M059J (cell line): ENCODE data around the gene RAB15. TPM values are rescaled to one million over a fixed set of nuclear protein-coding genes. Genes with fewer than 3 reads are reported as not detected.
"Not testable (repeated sequence)": the region's sequence is repeated elsewhere in the genome, so short reads cannot be mapped to it uniquely, and the experiment has no call there.

Experiments used
- DNase-seq: peaks from one replicate; pipeline ENCODE4 v3.0.0-alpha.2; 2012; ENCODE audit warnings: low read depth
- total RNA-seq: library from RNA; depleted of rRNA; stranded (reverse); fragments of >200 nt; shearing (Covaris generic); gene quantifications from 2 replicates; pipeline ENCODE4 v1.2.3, GENCODE V29; 2014

RAB15 gene
- total RNA-seq, 1 experiment from 2014 or later = 6.3 TPM

DNA sequence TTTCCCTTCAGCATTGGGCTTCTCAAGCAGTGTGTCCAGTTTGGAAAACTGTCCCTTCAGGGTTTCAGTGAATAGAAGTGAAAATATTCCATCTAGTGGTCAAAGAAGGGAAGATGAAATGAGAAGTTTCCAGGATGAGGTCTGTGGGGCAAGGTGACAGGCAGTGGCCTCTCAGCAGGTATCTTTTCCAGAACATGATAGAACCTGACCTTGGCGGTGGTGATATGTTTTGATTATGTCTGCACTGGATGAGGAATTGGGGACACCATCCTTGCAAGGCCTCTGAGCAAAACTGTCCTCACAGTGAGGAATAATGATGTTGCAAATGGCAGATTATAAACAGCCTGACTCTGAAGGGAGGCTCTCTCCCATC is 34.3 kb downstream of the RAB15 start:
- DNase-seq = peak; percentile 10

DNA sequence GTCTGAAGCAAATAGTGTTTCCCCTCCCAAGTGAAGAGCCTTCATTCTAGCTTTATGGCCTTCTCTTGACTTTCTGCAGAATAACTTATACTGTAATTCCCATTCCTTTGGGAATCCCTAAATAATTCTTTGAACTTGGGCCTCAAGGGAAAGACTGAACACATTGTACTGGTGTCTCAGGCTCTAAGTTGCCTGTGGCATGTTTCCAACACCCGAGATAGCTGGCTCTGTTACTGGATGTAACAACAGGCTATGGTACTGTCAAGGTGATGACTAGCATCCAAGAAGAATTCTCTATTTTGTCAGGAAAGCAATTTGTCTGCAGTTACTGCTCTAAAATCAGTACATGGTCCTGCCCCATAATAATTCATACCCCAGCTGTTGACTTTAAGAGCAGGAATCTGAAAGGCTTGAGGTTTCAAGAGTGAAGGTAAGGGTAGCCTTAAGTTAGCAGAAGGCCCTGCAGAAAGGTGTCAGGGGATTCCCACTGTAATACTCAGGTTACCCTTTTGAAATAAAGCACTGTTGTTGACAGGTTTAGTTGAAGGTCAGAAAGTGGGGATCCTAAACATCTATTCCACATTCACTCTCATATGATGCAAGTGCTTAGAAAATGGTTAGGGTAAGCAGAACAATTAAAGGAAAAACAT is 34.8 kb downstream of the RAB15 start:
- DNase-seq = no peak

DNA sequence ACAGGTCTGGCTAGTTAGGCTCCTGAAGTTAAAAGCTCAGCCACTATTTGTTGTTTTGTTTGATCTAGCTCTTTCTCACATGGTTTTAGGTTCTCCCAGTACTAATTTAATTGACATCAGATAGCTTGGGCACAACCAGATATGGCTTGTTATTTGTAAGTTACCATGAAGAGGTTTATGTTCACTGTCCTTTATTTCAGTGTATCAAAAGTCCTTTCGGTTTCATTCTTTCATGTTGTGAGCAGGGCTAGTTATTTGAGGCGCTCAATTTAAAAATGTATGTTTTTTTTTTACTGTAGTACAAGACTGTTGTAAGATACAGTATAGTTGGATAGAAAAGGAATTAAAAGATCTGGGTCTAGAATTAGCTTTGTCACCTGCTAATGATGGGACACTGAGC is 36.6 kb downstream of the RAB15 start:
- no peak for DNase-seq

DNA sequence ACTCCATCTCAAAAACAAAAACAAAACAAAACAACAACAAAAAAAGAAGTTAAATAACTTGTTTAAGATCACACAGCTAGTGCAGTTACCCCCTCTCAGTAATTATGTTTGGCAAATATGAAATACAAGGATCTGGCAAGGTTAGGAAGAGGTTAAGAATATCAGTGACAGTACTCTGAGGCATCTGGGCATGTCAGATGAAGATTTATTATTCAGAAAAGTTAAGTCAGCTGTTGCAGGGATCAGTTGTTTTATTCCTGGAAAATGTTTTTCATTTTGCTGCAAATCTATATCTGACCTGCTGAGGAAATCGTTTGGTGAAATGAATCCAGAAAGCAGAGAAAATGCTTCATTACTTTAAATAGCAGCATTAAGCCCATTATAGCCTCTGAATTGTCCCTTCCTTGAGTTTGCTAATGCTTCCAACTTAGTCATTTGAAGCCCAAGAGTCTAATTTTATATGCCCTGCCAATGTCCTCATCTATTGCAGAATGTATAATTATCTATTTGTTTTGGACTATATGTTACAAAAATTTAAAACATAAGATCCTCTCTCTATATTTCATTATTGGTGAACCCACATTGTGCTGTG is 37.7 kb downstream of the RAB15 start:
- DNase-seq = no peak

DNA sequence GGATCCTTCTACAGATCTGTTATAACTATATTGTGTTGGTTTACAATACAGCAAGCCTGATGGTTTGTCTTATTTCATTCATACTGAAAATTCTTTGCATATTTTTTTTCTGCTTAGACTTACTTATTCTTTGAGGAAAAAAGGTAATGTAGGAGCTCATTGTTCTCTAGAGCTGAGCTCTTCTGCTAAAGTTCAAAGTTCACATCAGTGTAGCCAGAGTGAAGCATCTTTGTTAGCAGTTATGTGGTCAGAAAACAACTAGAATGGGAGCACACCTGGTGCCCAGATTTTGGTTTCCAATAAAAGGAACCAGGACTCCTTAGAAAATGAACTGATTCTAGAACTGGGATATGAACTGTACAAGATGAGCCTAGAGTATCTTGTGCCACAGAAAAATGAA is 39.9 kb downstream of the RAB15 start:
- no peak for DNase-seq

DNA sequence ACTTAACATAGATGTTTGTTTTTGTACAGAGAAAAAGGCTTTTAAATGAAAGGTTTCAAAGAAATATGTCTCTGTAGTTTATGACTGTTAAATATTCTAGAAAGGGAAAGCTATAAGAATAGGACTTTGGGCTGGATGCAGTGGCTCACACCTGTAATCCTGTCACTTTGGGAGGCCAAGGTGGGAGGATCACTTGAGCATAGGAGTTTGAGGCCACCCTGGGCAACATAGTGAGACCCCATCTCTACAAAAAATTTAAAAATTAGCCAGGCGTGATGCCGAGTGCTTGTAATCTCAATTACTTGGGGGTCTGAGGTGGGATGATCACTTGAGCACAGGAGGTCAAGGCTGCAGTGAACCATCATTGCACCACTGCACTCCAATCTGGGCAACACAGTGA is 41.0 kb downstream of the RAB15 start:
- DNase-seq = no peak

DNA sequence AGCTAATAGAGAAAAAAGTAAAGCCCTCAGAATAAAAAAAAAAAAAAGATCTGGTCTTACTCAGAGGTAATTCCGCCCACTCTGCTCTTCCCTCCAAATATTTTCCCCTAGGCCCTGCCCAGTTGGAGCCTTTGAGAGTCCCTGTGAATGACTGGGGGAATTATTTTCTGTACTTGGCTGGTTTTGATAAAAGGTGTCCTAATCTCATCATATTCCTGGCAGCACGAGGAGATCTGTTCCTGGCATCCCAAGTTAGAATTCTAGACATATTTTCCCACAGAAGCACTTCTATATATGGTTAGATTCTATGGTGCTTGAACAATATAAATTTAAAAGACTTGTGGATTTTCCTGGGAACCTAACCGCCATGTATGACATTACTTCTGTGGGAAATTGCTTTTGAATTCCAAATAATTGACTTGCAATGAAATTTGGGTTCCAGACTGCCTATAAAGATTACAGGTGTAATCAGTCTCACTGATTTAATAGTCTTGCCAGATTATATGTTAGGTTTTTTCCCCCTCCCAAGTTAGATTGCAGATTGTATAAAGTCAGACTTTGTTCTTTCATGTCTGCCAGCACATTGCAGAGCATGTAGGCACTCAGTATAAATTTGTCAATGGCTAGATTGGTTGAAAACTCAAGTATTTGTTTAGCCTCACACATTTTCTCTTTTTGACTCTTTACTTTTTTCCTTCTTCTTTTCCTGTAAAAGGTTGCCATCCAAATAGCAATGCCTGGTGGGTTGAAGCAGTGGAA is 41.9 kb downstream of the RAB15 start:
- no peak for DNase-seq

DNA sequence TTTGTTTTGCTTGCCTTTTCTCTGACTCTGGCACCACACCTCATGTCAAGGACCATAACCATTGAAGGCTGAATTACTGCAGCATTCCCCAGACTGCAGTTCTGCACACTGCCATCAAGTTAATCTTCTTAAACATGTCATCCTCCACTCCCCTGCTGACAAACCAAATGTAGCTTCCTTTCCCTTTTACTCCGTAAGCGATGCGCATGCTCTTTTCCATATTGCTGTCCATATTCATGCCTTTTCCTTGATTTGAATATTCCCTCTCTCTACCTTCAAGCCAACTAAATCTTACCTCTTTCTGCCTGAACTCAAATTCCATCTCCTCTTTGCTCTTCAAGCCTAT is 43.1 kb downstream of the RAB15 start:
- no peak for DNase-seq

DNA sequence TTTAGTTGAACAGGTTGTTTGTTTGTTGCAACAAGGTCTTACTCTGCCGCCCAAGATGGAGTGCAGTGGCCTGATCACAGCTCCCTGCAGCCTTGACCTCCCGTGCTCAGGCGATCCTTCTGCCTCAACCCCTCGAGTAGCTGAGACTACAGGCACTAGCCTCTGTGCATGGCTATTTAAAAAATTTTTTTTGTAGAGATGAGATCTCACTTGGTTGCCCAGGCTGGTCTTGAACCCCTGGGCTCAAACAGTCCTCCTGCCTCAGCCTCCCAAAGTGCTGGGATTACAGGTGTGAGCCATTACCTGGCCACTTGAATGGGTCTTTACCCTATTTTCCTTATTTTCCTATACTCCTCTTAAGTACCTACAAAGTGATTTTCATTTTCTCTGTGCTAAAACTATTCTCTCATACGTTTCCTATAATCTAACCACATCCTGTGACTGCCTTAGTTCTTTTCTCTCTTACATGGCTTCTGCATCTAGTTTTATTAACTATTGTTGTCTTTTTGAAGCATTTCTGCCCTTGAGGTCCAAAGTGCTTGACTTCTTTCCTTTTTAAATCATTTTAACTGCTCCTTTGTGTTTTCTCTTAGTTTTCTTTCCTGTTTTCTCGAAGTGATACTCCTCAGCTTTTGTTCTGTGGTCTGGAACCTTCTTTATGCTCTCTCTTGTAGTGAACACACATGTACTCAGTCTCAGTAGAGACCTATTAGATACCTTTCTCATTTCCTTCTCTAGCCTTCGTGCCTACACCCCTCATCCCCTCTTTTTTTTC is 43.7 kb downstream of the RAB15 start:
- no peak for DNase-seq

DNA sequence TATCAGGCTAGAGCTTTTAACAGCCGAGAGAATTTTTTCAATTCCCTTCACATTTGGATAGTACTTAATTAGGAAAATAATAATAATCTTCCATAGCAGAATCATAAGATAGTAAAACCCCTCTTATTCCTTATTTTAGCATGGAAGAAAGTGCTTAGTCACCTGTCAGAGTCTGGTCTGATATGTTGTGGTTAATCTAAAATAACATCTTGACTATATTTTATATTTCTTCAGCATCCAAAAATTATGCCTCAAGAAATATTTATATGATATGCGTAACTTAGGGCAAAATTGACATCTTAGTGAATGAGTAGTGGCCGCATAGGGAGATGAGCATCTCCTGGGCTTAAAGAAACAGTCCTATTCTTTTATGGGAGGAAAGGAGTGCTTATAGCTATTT is 45.1 kb downstream of the RAB15 start:
- DNase-seq = no peak

DNA sequence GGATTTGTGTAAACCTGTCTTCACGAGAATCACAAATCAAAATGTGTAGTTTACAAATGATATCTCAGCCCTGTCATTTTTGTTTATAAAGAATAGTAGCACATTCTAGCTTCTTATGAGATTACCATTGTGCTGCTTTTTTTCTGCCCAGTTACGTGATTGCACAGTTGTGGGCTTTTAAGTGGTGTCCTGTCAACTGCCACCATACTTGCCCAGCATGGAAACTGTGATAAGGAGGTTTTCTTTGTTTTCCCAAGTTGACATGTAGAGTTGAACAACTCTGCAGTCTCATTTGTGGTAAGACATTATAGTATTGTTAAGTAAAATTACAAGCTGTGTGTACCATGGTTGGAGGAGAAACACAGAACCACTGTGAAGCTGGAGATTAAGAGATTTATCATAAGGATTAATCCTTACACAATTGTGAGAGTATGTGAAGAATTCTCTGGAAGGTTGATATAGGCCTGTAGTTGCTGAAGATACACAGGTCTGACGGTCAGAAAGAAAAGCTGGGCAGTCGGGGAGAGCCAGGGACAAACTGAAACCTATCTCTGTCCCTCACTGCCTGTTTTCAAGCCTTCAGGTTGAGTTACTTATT is 45.6 kb downstream of the RAB15 start:
- no peak for DNase-seq

DNA sequence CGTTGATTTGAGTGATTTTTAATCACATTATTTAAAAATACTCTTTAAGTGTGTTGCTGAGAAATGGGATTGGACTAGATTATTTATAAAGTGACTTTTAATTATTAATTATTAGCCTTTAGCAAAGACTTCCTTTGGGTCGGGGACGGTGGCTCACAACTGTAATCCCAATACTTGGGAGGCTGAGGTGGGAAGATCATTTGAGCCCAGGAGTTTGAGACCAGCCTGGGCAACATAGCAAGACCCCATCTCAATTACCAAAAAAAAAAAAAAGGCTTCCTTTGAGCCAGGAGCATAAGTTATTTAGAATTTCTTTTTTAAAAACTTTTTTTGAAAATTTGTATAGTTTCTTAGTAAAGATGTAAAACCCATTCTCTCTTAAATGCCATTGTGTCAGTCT is 49.1 kb downstream of the RAB15 start:
- no peak for DNase-seq

DNA sequence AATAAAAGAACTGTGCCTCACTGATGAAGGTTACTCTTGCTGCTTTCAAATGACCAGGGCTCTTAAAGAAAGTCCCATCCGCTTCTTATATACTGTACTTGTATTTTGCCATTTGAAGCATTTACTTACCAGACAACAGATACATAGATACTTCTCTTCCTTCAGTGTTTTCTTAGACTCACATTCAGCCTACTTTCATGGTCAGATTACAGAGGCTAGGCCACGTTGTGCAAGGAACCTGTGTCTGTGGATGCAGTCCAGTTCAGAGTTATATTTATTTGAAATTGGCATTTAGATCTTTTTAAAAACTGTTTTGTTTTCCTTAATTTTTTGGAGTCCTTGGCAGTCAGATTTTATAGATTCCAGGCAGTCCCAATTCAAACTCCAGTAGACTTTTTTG is 51.7 kb downstream of the RAB15 start:
- DNase-seq = no peak

DNA sequence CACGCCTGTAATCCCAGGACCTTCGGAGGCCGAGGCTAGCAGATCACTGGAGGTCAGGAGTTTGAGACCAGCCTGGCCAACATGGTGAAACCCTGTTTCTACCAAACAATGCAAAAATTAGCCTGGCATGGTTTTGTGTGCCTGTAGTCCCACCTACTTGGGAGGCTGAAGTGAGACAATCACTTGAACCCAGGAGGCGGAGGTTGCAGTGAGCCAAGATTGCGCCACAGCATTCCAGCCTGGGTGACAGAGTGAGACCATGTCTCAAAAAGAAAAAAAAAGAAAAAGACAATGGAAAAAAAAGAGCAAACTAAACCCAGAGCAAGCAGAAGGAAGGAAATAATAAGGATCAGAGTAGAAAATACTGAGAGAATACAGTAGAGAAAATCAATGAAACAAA is 52.5 kb downstream of the RAB15 start:
- no peak for DNase-seq

DNA sequence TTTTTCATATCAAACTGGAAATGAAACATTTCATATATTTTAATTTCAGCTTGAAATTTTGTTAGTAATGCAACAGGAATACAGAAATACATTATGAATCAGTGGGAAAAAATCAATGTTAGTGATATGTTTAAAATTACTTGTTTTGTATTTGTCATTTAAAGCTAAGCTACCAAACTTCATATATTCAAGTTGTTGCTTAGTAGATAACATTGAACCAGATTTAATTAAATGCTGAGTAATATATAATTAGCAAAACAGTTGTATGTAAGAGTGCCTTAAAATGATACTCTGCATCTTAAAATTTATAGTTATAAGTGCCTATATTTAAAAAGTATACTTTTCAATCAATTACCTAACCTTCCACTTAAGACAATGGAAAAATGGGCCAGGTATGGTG is 52.9 kb downstream of the RAB15 start:
- DNase-seq = no peak

DNA sequence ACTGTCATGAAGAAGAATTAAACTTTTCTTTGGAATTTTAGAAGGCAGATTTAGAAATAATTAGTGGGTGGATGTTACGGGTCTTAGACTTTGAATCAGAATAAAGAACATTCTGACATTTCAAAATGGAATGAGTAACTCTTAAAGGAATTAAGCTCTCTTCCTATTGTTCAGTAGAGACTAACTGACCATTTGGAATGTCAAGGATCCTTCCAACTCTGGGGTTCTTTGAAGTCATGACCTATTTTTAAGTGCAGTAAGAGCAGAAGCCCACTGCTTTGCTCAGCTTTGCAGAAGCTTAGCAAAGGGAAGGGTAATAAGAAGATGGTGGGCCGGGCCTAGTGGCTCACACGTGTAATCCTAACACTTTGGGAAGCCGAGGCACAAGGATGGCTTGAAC is 53.9 kb downstream of the RAB15 start:
- no peak for DNase-seq

DNA sequence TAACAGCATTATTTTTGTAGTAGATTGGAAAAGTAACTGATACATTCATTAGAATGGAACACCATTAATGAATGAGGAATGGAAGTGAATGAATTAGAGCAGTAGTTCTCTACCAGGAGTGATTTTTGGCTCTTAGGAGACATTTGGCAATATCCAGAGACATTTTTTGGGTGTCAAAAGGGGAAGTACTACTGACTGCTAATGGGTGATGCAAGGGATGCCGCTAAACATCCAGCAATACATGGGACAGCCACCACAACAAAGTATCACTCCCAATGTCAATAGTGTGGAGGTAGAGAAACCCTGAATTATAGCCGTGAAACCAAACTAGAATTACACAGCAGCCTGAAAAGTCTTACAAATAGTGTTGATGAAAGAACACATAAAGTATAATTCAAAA is 56.3 kb downstream of the RAB15 start:
- DNase-seq = no peak

DNA sequence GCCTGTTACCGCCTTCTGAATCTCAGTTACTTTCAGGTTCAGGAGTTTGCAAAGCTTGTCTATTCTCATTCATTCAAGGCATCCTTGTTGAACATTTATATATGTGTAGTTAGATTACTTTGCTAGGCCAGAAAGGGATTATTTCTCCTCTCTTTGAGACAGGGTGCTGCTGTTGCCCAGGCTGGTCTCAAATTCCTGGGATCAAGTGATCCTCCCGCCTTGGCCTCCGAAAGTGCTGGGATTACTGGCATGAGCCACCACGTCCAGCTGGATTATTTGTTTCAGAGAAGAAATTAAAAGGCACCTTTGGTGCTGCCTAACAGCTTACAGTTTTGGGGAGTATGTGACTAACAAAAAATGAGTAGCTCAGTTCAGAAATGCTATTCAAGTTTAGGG is 57.1 kb downstream of the RAB15 start:
- DNase-seq = no peak

DNA sequence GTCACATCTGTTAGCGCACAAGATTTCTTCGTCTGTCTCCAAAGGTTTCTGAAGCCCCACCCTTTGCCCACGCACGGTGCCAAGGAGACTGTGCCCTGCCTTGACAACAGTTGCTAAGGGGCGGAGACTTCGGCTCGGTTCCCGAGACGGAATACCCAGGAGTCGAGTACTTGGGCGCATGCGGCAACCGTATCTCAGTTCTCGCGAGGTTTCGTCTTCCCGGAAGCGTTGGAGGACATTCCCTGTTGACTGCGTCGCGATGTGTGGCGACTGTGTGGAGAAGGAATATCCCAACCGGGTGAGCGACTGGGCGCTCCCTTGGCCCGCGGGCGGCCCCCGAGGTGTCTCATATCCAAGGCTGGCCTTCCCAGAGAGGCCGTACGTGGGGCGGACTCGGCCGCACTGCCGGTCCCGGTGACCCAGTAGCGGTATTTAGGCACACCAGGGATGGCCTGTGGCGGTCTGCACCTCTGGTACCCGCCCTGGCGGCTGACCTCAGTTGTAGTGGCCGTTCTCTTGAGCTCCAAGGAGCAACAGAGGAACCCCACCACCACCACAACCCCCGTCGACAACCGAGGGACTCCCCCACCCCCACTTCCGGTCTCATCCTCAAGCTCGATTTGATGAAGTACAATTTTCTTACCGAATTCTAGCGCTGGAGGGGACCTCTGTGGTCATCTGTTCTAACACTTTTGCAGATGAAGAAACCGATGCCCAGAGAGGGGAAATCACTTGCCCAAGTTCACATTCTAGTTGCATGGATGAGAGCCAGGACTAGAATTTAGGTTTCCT is 57.7 kb downstream of the RAB15 start, which contains the start of gene CHURC1:
TSS of gene CHURC1 (plus strand) at position 219 of the 792 bp plus-strand sequence. CDS start at position 260, 41 bp downstream.
- peak; percentile 99 for DNase-seq

DNA sequence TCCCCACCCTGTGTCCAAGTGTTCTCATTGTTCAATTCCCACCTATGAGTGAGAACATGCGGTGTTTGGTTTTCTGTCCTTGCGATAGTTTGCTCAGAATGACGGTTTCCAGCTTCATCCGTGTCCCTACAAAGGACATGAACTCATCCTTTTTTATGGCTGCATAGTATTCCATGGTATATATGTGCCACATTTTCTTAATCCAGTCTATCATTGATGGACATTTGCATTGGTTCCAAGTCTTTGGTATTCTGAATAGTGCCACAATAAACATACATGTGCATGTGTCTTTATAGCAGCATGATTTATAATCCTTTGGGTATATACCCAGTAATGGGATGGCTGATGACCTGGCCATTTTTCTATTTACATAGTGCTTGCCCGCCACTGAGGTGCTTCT is 58.7 kb downstream of the RAB15 start:
- not testable (repeated sequence) for DNase-seq

DNA sequence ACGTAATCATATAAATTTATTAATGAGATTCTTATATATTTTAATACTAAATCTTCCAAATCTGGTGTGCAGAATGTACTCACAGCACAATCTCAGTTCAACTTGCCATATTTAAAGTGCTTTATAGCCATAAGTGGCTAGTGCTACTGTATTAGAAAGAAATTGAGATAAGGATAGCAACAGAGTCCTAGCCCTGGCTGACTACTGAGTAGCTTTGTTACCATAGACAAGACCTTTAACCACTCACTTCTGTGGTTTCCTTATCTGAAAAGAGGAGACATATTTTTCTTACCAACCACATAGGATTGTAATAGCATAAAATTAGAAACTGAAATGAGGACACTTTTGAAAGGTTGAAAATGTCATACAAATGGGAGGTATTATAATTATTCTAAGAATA is 59.9 kb downstream of the RAB15 start:
- peak; percentile 12 for DNase-seq
